Left lung (tissue), 10 donors: Measurements from ENCODE around the gene SOD1. TPM values are rescaled to one million over a fixed set of nuclear protein-coding genes. Genes with fewer than 3 reads are reported as not detected.
A peak's percentile ranks its signal among the peaks of the same experiment; 100 is the strongest.
"Not testable (repeated sequence)": the region's sequence is repeated elsewhere in the genome, so short reads cannot be mapped to it uniquely, and the experiment has no call there.

Source experiments
- ATAC-seq: fragments of 200-7000 bp; cut with Tn5 transposase; one replicate; pipeline ENCODE4 v1.9.1; 2020; ENCODE audit warnings: moderate library complexity
- DNase-seq, 4 donors: peaks; one replicate each; pipeline ENCODE4 v3.0.0-alpha.2; 2013 to 2020
- H3K27ac ChIP-seq, 2 donors: fragments of 200-600 bp; sonication (generic) in 1 of 2; one replicate each; pipeline versions ENCODE4 v1.5.0 to v1.8.0; 2020 to 2021
- H3K27me3 ChIP-seq, 2 donors: fragments of 200-600 bp; sonication (generic) in 1 of 2; one replicate each; pipeline versions ENCODE4 v1.5.0 to v1.8.0; 2020 to 2021
- H3K36me3 ChIP-seq, 2 donors: fragments of 200-600 bp; sonication (generic) in 1 of 2; one replicate each; pipeline versions ENCODE4 v1.5.0 to v1.8.0; 2020 to 2021
- H3K4me1 ChIP-seq, 2 donors: fragments of 200-600 bp; one replicate each; pipeline ENCODE4 v1.8.0; 2021
- H3K4me3 ChIP-seq, 2 donors: fragments of 200-600 bp; sonication (generic) in 1 of 2; one replicate each; pipeline versions ENCODE4 v1.5.0 to v1.8.0; 2020 to 2021; ENCODE audit warnings: mild to moderate bottlenecking in 1 of 2
- H3K9me3 ChIP-seq, 2 donors: fragments of 200-600 bp; sonication (generic) in 1 of 2; one replicate each; pipeline versions ENCODE4 v1.5.0 to v1.8.0; 2020 to 2021
- CTCF ChIP-seq, 2 donors: fragments of 200-600 bp; sonication (generic) in 1 of 2; IDR thresholded peaks; one replicate each; pipeline versions ENCODE4 v1.5.0 to v1.8.0; 2021; ENCODE audit warnings: antibody characterized with exemption in 2 of 2
- intact Hi-C, 2 donors: fragments of 100-400 bp; cut with DNase I; formaldehyde crosslinking; loops; one replicate each; pipeline versions ENCODE4 v1.11.2 to v1.14.2; 2022
- polyA plus RNA-seq, 6 donors: library from polyadenylated mRNA; unstranded; fragments of 120-200 nt; gene quantifications; one replicate each; pipeline ENCODE4 v1.2.1, GENCODE V29; 2013; ENCODE audit not compliant: insufficient read length in 6 of 6
- total RNA-seq, 2 donors: library from RNA; stranded (reverse); fragmentation: NEBNext Ultra II Directional; extraction: Animal tissue kit (Norgen Biotek cat#: 25700); gene quantifications; one replicate each; pipeline ENCODE4 v1.2.1, GENCODE V29; 2021
- donor health status: DM: no; HTN: yes; CAD: no.
- donor health status: DM: no; HTN: no; CAD: no.

Gene SOD1
- total and polyA plus RNA-seq, 8 donors = 142 to 227 (median 217) TPM

- Histone ChIP-seq H3K36me3 (peaks cover 0 to 13% of the 10 kb centered on the region in 2 donors), H3K27ac (peak overlapping the region; percentile 79 to 85), H3K9me3 (no peaks in the 10 kb centered on the region), H3K4me3 (peak overlapping the region; percentile 63 to 76), H3K27me3 (no peaks in the 10 kb centered on the region), H3K4me1 (peaks cover 6 to 30% of the 10 kb centered on the region in 2 donors)
- peak; percentile 17 for ATAC-seq
- TF ChIP-seq CTCF (IDR thresholded peaks at IDR 0.05) = no peak
- peak in 1 of 4 donors; percentile 48 for DNase-seq
- intact Hi-C loops = no loop called here
Measured at GRCh38 chr21:31660259-31660565, 719 bp downstream of the SOD1 start.

GRCh38 chr21:31660591-31660990 lies 1.1 kb downstream of the SOD1 start:
- Histone ChIP-seq H3K36me3 (peaks cover 0 to 16% of the 10 kb centered on the region in 2 donors), H3K27me3 (no peaks in the 10 kb centered on the region), H3K4me3 (peak overlapping the region; percentile 63 to 76), H3K27ac (peak overlapping the region; percentile 79 to 85), H3K4me1 (peaks cover 6 to 30% of the 10 kb centered on the region in 2 donors), H3K9me3 (no peaks in the 10 kb centered on the region)
- intact Hi-C loops = no loop called here
- ATAC-seq (no peak), DNase-seq (no peak)
- no peak for TF ChIP-seq CTCF (IDR thresholded peaks at IDR 0.05)

GRCh38 chr21:31663584-31664249 lies 4.2 kb downstream of the SOD1 start:
- intact Hi-C loops = no loop called here
- no peak for TF ChIP-seq CTCF (IDR thresholded peaks at IDR 0.05)
- Histone ChIP-seq H3K27ac (no peak overlapping the region), H3K4me3 (no peak overlapping the region), H3K36me3 (peaks cover 0 to 43% of the 10 kb centered on the region in 2 donors), H3K27me3 (no peaks in the 10 kb centered on the region), H3K9me3 (no peaks in the 10 kb centered on the region), H3K4me1 (peaks cover 6 to 39% of the 10 kb centered on the region in 2 donors)
- no peak for ATAC-seq
- DNase-seq = no peak

GRCh38 chr21:31665397-31665796 lies 5.9 kb downstream of the SOD1 start:
- no peak overlapping the region for H3K27ac ChIP-seq
- no peaks in the 10 kb centered on the region for H3K27me3 ChIP-seq
- DNase-seq (no peak), ATAC-seq (no peak)
- H3K4me1 ChIP-seq = peaks cover 6 to 37% of the 10 kb centered on the region in 2 donors
- intact Hi-C loops = no loop called here
- no peak for TF ChIP-seq CTCF (IDR thresholded peaks at IDR 0.05)
- H3K36me3 ChIP-seq = peaks cover 0 to 54% of the 10 kb centered on the region in 2 donors
- H3K9me3 ChIP-seq = no peaks in the 10 kb centered on the region
- no peak overlapping the region for H3K4me3 ChIP-seq

- ATAC-seq, H3K4me3 ChIP-seq, H3K27me3 ChIP-seq, H3K27ac ChIP-seq, intact Hi-C loops, DNase-seq, H3K9me3 ChIP-seq: not testable (repeated sequence)
- Histone ChIP-seq H3K4me1 (peaks cover 2 to 32% of the 10 kb centered on the region in 2 donors), H3K36me3 (peaks cover 0 to 58% of the 10 kb centered on the region in 2 donors)
Measured at GRCh38 chr21:31665869-31666268, 6.4 kb downstream of the SOD1 start.
